ENCODE measurements around the gene YJEFN3.

The YJEFN3 gene

DNA sequence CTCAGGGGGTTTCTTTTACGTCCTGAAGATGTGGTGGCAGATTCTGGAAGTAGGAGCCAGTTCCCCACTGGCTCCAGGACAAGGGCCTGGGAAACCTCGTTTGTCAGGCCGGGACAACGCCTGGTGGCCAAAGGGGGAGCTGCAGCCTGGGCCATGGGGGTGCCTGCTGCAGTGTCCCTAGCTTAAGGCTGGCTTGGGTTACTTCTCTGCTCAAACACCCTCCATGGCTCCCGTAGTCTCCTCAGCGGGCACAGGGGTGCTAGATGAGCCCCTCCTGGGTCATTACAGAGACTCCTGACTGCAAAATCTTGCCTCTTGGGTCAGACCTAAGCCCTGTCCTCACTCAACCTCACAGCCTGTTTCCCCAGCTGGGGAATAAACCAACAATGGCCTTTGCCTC, 24.1 kb downstream of the YJEFN3 start:
- no peak for DNase-seq (ENCODE audit: low read depth in 2 of 2)

GRCh38 chr19:19553670-19554069, 25.0 kb downstream of the YJEFN3 start:
- DNase-seq (ENCODE audit: low read depth in 2 of 2) = no peak

DNA sequence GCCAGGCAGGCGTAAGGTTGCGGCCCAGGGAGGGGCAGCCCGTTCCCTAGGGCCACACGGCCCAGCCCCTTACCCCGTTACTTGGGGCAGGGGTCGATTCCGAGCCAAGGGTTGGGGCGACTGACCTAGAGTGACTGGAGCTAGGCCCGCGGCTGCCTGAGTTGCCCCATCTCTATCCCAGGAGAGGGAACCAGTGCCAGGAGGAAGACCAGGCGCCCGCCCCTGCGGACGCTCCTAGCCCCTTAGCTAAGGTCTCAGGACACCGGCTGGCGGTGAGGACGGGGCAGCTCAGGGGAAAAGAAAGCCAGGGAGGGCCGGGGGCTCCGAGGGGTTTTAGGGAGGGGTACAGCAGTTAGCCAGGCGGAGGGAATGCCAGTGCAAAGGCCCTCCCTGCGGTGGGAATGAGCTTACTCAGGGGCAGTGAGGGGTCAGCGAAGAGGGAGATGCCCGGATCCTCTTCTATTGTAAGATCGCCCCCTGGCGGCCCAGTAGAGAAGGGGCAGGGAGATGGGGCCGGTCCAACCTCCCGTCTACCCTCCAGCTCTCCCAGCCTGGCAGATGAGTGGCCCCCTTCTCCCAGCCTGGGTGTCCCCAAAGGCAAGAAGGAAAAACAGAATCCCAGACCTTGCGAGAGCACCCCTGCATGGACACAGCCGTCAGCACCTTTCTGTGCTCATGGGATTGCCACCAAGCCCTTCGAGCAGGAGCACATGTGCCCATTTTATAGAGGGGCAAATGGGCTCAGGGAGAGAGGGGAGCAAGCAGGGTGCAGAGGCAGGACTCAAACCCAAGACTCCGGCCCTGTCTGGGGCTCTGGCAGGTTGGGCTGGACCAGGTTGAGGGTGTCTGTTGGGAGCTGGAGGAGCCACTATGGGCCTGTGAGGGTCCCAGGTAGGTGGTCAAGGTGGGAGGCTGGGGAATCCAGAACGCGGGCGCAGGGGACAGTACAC, 25.6 kb downstream of the YJEFN3 start:
- DNase-seq (ENCODE audit: low read depth in 2 of 2) = no peak

GRCh38 chr19:19558055-19558454, 29.3 kb downstream of the YJEFN3 start:
- no peak for DNase-seq (ENCODE audit: low read depth in 2 of 2)

DNA sequence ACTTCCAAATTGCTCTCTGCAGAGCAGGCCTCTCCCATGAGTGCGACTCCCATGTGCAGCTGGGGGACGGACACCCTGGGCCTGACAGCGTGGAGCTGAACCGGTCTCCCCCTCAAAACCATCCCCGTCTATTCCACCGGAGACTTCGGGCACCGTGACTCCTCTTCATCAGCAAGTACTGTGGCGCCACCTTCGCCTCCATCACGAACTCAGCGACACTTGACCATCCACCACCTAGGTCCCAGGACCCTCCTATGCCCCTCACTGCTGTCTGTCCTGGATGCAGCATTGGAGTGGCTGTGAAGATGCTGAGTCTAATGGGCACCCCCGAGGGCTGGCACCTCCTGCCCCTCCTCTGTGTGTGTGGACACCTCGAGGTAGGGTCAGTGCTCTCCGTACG, 29.9 kb downstream of the YJEFN3 start:
- no peak for DNase-seq (ENCODE audit: low read depth in 2 of 2)

GRCh38 chr19:19559931-19560330, 31.2 kb downstream of the YJEFN3 start:
- no peak for DNase-seq (ENCODE audit: low read depth in 2 of 2)

DNA sequence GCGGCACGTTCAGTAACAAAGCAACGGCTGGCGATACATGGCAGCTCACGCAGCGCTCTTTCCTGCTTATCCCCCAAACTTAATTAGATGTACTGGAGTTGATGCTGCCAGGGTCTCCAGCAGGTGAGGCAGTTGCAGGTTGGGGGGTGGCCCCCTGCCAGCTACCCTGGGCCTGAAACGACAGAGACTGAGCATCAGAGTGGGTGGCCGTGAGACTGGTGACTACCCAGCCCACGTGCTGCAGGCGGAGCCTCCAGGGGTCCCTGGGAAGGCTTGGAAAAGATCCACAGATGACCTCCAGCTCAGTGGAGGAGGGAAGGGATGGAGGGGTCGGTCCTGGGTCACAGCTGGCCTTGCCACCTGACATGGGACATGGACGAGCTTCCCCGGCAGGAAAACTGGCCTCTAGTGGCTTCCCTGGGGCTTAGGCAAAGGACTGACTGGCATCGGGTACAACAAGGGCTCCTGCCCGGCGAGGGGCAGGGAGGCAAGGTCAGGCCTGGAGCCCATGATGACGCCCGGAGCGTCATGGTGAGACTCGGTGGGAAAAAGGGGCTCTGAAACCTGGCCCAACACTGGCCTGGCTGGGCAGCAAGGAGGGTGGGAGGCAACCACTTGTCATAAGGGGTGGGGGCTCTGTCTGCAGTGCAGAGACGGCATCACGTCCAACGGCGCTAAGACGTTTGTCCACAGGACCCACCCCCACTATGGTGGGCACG, 33.4 kb downstream of the YJEFN3 start:
- DNase-seq (ENCODE audit: low read depth in 2 of 2) = no peak

DNA sequence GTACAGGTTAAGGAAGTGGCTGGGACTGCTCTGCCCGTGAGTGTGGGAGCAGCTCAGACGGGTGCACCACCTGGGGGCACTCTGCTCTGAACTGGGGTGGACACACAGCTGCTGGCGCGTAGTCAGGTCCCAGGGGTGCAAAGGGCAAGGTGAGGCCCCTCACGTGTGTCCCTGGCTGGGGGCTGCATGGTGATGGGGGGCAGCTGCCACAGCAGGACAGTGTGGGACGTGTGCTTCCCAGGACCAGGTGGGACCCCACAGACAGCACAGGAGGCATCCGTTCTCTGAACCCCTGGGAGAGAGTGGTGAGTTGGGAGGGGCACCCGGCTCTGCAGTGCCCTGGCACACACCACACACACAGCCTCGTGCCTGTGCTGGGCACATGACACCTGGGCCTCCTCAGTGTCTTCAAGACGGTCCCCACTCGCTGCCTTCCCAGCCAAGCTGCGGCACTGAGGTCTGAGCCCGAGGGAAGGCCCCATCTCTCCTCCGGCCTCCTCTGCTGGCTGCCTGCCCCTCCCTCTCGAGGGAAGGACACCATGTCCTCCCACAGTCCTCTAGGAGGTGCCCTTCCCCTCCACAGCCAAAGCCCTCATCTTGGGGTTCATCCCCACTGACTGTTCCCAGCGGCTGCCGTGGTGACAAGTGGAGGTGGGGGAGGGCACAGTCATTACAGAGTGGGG, 34.1 kb downstream of the YJEFN3 start:
- DNase-seq (ENCODE audit: low read depth in 2 of 2) = no peak

GRCh38 chr19:19563348-19563848, 34.7 kb downstream of the YJEFN3 start:
- DNase-seq (ENCODE audit: low read depth in 2 of 2) = no peak

- no peak for DNase-seq (ENCODE audit: low read depth in 2 of 2)
These were observed 37.6 kb downstream of the YJEFN3 start for GRCh38 chr19:19566306-19566705.

DNA sequence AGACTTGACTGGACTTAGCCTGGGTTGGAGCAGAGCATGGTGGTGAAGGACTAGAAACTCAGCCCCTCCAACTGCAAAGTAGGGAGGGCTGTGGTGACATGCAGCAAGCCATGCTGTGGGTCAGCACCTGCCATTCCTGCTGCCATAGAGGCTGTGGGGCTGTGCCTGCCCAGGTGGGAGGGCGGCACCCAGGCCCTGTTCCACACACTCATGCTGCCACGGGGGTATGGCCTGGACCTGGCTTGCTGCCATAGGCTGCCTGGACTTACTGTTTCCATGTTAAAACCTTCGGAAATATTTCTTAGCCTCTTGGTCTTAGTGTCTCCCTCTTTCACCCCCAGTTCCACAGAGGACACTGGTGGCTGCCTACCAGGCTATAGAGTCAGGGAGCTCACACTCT, 38.7 kb downstream of the YJEFN3 start:
- DNase-seq (ENCODE audit: low read depth in 2 of 2) = no peak

GRCh38 chr19:19568802-19569756, 40.4 kb downstream of the YJEFN3 start:
- DNase-seq (ENCODE audit: low read depth in 2 of 2) = no peak

DNA sequence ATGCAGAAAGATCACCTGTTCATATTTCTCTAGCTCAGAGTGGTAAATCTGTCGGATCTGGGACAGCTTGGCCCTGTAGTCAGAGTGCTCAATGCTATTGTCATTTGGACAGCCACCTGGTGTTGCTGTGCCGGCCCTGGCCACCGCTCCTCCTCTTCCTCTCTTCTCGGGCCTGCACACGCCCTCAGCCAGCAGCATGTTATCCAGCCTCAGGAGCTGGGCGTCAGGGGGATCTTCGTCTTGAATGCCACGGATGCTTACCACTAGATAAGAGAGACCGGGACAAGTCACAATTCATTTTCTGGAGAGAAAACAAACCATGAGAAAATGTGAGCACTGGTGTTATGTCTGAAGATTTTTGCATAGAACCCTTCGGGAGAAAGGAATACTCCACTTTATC, 41.9 kb downstream of the YJEFN3 start:
- DNase-seq (ENCODE audit: low read depth in 2 of 2) = no peak

GRCh38 chr19:19571071-19571786, 42.5 kb downstream of the YJEFN3 start:
- DNase-seq (ENCODE audit: low read depth in 2 of 2) = no peak

DNA sequence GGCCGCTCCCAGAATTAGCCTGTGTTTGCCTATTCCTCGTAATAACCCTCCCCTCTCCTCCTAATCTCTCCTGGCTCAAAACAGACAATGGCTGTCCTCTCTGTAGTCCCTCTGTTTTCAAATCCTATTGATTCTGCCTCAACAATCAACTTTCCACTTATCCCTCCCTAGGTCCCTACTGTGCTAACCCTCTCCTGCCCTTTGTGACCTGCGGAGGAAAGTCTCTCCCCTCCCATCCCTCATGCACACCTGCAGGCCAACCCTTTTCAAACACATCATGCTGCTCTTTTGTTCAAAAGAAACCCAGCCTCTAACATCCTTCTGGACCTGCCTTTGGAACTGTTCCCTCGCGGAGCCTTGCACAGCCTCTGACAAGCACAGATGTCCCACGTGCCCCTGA, 46.7 kb downstream of the YJEFN3 start:
- no peak for DNase-seq (ENCODE audit: low read depth in 2 of 2)

DNA sequence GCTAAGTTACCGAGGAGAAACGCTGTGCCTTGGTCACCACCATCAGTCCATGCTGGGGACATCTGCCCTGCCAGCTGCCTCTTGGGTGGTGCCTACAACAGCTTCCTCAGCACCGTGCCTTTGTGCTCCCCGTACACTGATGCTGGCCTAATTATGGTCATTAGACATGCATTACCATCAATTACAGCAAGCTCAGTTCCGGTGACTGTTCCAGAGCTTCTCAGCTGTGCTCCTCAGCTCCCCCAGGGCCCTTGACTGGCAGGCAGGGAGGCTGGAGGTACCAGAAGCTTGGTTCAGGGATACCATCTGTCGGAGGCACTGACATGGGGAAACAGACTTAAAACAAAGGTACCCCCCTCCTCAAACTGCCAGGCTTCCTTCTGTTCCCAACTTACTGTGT, 49.5 kb downstream of the YJEFN3 start:
- no peak for DNase-seq (ENCODE audit: low read depth in 2 of 2)

GRCh38 chr19:19579533-19580361, 51.0 kb downstream of the YJEFN3 start:
- no peak for DNase-seq (ENCODE audit: low read depth in 2 of 2)

DNA sequence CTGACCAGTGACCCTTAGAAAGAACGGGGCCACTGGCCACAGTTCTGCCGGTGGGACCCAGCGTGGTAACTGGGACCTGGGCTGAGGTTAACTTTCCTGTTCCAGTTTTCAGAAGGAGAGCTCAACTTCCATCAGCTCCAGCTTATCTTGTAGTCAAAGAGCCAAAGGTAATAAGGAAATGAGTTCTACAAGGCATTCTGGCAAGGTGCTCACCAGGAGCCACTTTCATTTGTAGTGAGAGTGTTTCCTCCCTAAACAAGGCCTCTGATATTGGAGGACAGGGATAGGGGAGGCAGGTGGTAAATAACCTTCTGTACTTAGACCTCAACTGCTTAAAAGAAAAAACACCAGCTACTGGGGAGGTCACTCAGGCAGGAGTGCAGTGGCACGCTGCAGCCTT, 51.7 kb downstream of the YJEFN3 start:
- DNase-seq (ENCODE audit: low read depth in 2 of 2) = no peak

DNA sequence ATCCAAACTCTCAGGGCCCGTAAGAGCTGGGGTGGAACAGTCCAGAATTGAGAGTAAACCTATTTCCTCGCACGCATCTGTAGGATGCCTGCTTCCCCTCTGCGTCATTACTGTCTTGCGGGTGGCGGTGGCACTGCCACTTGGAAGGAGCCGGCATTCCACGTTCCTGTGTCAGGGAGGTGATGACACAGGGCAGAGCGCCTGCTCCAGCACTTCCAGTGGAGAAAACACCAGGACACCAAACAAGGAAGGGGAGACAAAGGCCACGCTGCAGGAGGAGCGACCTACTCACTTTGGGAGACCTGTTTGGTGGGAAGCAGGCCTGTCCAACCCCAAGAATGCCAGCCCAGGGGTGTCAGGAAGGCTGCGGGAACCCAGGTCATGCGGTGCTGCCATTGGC, 52.7 kb downstream of the YJEFN3 start:
- no peak for DNase-seq (ENCODE audit: low read depth in 2 of 2)

DNA sequence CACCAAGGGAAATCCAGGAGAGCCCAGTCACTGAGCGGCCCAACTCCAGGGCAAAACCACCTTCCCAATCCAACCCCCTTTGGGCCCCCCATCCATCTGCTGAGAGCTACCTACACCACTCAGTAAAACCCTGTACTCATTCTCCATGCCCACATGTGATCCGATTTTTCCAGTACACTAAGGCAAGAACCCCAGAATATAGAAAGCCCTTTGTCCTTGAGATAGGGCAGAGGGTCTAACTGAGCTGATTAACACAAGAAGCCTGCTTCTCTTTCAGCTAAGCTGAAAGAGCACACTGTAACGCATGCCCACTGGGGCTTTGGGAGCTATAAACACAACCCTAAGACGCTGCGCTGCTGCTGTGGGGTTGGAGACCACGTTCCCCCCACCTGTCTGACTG, 53.8 kb downstream of the YJEFN3 start:
- DNase-seq (ENCODE audit: low read depth in 2 of 2) = no peak

Measured in fibroblast of skin of left biceps (primary cell).